Gastroesophageal sphincter (tissue), 3 donors: ENCODE data around the gene RHEX.

Source experiments
- CTCF ChIP-seq, 4 experiments: fragments of 200-600 bp in 2 of 4; fragments of 450-650 bp in 2 of 4; sonication (generic) in 1 of 4; IDR thresholded peaks; one replicate each; pipeline ENCODE4 v1.5.1; 2017 to 2019; ENCODE audit warnings: antibody characterized with exemption in 4 of 4, mild to moderate bottlenecking in 2 of 4, moderate library complexity in 2 of 4
- EP300 ChIP-seq: sonication (generic); formaldehyde crosslinking; IDR thresholded peaks from one replicate; pipeline ENCODE4 v1.6.1; 2017; ENCODE audit warnings: antibody characterized with exemption, mild to moderate bottlenecking
- POLR2A ChIP-seq, 2 donors: fragments of 450-650 bp; IDR thresholded peaks; one replicate each; pipeline ENCODE4 v1.6.1; 2017; ENCODE audit warnings: antibody characterized with exemption in 2 of 2, mild to moderate bottlenecking in 2 of 2, moderate library complexity in 1 of 2
- POLR2AphosphoS5 ChIP-seq: sonication (generic); formaldehyde crosslinking; IDR thresholded peaks from one replicate; pipeline ENCODE4 v1.6.1; 2017; ENCODE audit warnings: antibody characterized with exemption

GRCh38 chr1:206128196-206128595 is 75.2 kb downstream of the RHEX start:
- TF ChIP-seq CTCF (IDR thresholded peaks at IDR 0.05): no peak
- no peak for TF ChIP-seq POLR2A (IDR thresholded peaks at IDR 0.05)
- TF ChIP-seq EP300: no peak
- no peak for TF ChIP-seq POLR2AphosphoS5
